Measurements from ENCODE around the gene SBF2. TPM values are rescaled to one million over a fixed set of nuclear protein-coding genes. Genes with fewer than 3 reads are reported as not detected.

SBF2 gene
- polyA plus RNA-seq, 1 donor (not counting 4 experiments of a cell fraction or from before 2014, with no cell fraction given): 24.5 TPM

- Histone ChIP-seq H3K79me2 (ENCODE audit: control insufficient read depth, insufficient read depth, low read length) (no peaks in the 10 kb centered on the region), H4K20me1 (ENCODE audit: control insufficient read depth, extremely low read depth, insufficient read depth, low read length) (no peaks in the 10 kb centered on the region), H3K9me3 (ENCODE audit: control insufficient read depth, low read depth, low read length) (no peaks in the 10 kb centered on the region), H3K9ac (ENCODE audit: control insufficient read depth, extremely low read depth, insufficient read depth, low read length) (no peak overlapping the region), H3K27me3 (ENCODE audit: control insufficient read depth, extremely low read depth, insufficient read depth, low read length) (no peaks in the 10 kb centered on the region), H3K27ac (ENCODE audit: control insufficient read depth, insufficient read depth, low read length) (no peak overlapping the region), H3K9me1 (ENCODE audit: control insufficient read depth, extremely low read depth, insufficient read depth, low read length) (no peaks in the 10 kb centered on the region), H3K4me1 (ENCODE audit: control insufficient read depth, extremely low read depth, insufficient read depth, low read length) (peaks cover 20% of the 10 kb centered on the region), H2AFZ (ENCODE audit: control insufficient read depth, low read length) (no peak overlapping the region), H3K4me2 (ENCODE audit: control insufficient read depth, extremely low read depth, insufficient read depth, low read depth, low read length) (no peak overlapping the region), H3K36me3 (ENCODE audit: control insufficient read depth in 2 of 2, extremely low read depth in 1 of 2, insufficient read depth in 2 of 2, low read length in 2 of 2) (no peaks in the 10 kb centered on the region), H3K4me3 (ENCODE audit: control insufficient read depth in 2 of 3, extremely low read depth in 1 of 3, insufficient read depth in 2 of 3, low read depth in 1 of 3, low read length in 3 of 3) (no peak overlapping the region)
- DNase-seq (ENCODE audit: low read depth, low spot score) (no peak), FAIRE-seq (no peak)
- dilution Hi-C loops (cut with MboI; ENCODE audit: extremely low pct_ligation_motif_present, low sequenced_read_pairs): no loop called here
- TF ChIP-seq EZH2 (IDR thresholded peaks at IDR 0.05; ENCODE audit: low read length) (no peak), CTCF (optimal IDR thresholded peaks at IDR 0.05 in 1 of 3, IDR thresholded peaks at IDR 0.05 in 1 of 3, conservative IDR thresholded peaks at IDR 0.05 in 1 of 3; ENCODE audit: extremely low read depth in 1 of 3, insufficient read depth in 2 of 3, low read length in 3 of 3) (no peak)
These were observed 313.1 kb downstream of the SBF2 start for GRCh38 chr11:9980931-9981330.

GRCh38 chr11:9977554-9977953 is 316.5 kb downstream of the SBF2 start:
- no peak overlapping the region for H3K9ac ChIP-seq (ENCODE audit: control insufficient read depth, extremely low read depth, insufficient read depth, low read length)
- no peaks in the 10 kb centered on the region for H4K20me1 ChIP-seq (ENCODE audit: control insufficient read depth, extremely low read depth, insufficient read depth, low read length)
- no peaks in the 10 kb centered on the region for H3K27me3 ChIP-seq (ENCODE audit: control insufficient read depth, extremely low read depth, insufficient read depth, low read length)
- TF ChIP-seq CTCF (optimal IDR thresholded peaks at IDR 0.05 in 1 of 3, IDR thresholded peaks at IDR 0.05 in 1 of 3, conservative IDR thresholded peaks at IDR 0.05 in 1 of 3; ENCODE audit: extremely low read depth in 1 of 3, insufficient read depth in 2 of 3, low read length in 3 of 3): no peak
- DNase-seq (ENCODE audit: low read depth, low spot score) (no peak), FAIRE-seq (no peak)
- H3K79me2 ChIP-seq (ENCODE audit: control insufficient read depth, insufficient read depth, low read length): no peaks in the 10 kb centered on the region
- H3K4me1 ChIP-seq (ENCODE audit: control insufficient read depth, extremely low read depth, insufficient read depth, low read length): peaks cover 9% of the 10 kb centered on the region
- dilution Hi-C loops (cut with MboI; ENCODE audit: extremely low pct_ligation_motif_present, low sequenced_read_pairs): no loop called here
- no peaks in the 10 kb centered on the region for H3K9me3 ChIP-seq (ENCODE audit: control insufficient read depth, low read depth, low read length)
- H3K4me3 ChIP-seq (ENCODE audit: control insufficient read depth in 2 of 3, extremely low read depth in 1 of 3, insufficient read depth in 2 of 3, low read depth in 1 of 3, low read length in 3 of 3): no peak overlapping the region
- H2AFZ ChIP-seq (ENCODE audit: control insufficient read depth, low read length): no peak overlapping the region
- no peaks in the 10 kb centered on the region for H3K9me1 ChIP-seq (ENCODE audit: control insufficient read depth, extremely low read depth, insufficient read depth, low read length)
- H3K27ac ChIP-seq (ENCODE audit: control insufficient read depth, insufficient read depth, low read length): no peak overlapping the region
- no peak overlapping the region for H3K4me2 ChIP-seq (ENCODE audit: control insufficient read depth, extremely low read depth, insufficient read depth, low read depth, low read length)
- H3K36me3 ChIP-seq (ENCODE audit: control insufficient read depth in 2 of 2, extremely low read depth in 1 of 2, insufficient read depth in 2 of 2, low read length in 2 of 2): no peaks in the 10 kb centered on the region

Measured in keratinocyte (primary cell).